ENCODE data around the gene OTX2.

OTX2 gene

GRCh38 chr14:56811593-56812363 is 1.5 kb upstream of the OTX2 start:
- DNase-seq = no peak

GRCh38 chr14:56810836-56811592 is 735 bp upstream of the OTX2 start:
- no peak for DNase-seq

GRCh38 chr14:56809270-56810146 is 771 bp downstream of the OTX2 start:
- no peak for DNase-seq

- DNase-seq = no peak
Measured at GRCh38 chr14:56808383-56809269, 1.7 kb downstream of the OTX2 start.

GRCh38 chr14:56808110-56808382 is 2.2 kb downstream of the OTX2 start:
- DNase-seq = no peak

- no peak for DNase-seq
Measured at GRCh38 chr14:56807386-56808109, 2.7 kb downstream of the OTX2 start.

GRCh38 chr14:56806760-56807159 is 3.5 kb downstream of the OTX2 start:
- DNase-seq = no peak

GRCh38 chr14:56805992-56806727 is 4.1 kb downstream of the OTX2 start:
- DNase-seq = no peak

GRCh38 chr14:56805201-56805991 is 4.9 kb downstream of the OTX2 start:
- no peak for DNase-seq

- DNase-seq = no peak
Measured at GRCh38 chr14:56803816-56804535, 6.3 kb downstream of the OTX2 start.

- no peak for DNase-seq
Measured at GRCh38 chr14:56801920-56802319, 8.4 kb downstream of the OTX2 start.

GRCh38 chr14:56799343-56799645 is 11.0 kb downstream of the OTX2 start:
- DNase-seq = no peak

GRCh38 chr14:56798447-56799342 is 11.6 kb downstream of the OTX2 start:
- DNase-seq = no peak

GRCh38 chr14:56797569-56798446 is 12.5 kb downstream of the OTX2 start:
- DNase-seq = no peak

GRCh38 chr14:56797003-56797568 is 13.2 kb downstream of the OTX2 start:
- no peak for DNase-seq

- no peak for DNase-seq
Measured at GRCh38 chr14:56796259-56796658, 14.0 kb downstream of the OTX2 start.

GRCh38 chr14:56795284-56795622 is 15.0 kb downstream of the OTX2 start:
- no peak for DNase-seq

Measured in NCI-H1105 treated with DMSO at 0.1 percent for 48 hours (cell line).